GM21717 (cell line): Measurements from ENCODE around the gene SLC44A3.

ENCODE experiments used
- ATAC-seq: cut with Tn5 transposase; IDR thresholded peaks from one replicate; pipeline ENCODE4 v1.9.1; 2021; ENCODE audit warnings: mild to moderate bottlenecking, moderate library complexity; ENCODE audit not compliant: unreplicated experiment

Gene SLC44A3

DNA sequence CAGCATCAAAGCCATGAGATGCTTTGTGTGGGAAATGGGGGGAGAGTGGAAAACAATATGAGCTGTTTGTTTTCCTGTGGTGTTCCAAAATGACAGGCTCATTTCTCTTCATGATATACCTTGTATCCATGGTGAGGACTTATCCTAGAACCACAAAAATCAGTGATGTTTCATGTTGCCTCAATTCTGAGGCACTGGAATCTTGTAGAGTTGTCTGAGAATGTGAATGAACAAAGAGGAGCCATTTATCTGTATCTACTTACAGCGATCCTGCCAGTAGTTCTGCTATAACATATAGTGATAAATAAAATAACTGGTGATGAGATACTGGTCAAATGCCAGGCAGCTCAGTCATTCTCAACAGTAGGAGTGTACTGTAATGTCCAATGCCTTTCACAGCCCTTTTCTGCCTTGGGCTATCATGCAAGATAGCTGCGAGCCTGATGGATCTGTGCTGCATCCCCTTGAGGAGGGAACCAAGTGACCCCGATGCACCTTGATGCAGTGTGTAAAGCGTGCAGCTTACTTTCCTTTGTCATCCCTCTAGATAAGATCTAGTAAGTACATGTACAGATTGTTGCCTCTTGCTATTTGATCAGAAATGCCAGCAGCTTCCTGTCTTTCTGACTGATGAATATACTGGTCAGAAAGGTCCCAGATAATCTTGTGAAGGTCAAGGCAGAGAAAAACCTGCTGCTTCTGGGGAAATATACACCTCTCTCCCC is 52.8 kb downstream of the SLC44A3 start:
- ATAC-seq: no peak

DNA sequence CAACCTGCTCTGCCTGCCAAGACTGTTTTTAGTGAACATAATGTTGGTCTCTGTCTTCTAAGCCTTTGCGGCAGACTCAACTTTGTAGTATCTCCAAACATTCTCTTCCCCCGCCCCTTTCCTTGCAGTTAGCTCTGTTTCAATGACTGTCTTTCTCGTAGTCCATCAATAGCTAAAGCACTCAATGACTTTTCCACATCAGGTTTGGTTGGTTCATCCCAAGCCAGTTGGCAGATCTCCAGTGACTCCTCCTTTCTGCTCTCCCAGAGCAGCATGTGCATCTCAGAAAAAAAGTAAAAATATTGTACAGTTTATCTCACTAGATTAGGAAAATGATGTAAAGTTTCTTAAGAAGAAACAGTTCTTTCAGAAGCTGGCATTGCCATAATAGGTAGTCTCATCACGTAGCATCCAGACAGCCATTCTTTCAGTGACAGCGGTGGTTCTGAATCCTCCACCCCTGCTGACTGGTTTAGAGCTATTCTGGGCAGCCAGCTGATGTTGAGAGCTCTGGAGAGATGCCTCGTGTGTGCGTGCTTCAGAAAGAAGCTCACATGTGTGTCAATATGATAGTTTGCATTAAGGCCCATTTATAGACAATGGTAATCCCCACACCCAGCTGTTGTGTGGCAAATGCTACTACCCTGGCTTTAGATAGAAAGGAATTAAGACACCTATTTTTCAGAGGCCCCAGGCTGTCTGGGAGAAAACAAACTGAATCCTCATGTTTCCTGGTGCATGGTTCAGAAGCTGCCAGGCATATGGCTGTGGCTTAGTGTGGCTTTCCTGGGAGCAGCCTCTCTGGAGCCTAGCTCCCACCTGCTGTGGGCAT is 53.6 kb downstream of the SLC44A3 start:
- no peak for ATAC-seq

- no peak for ATAC-seq
Measured at GRCh38 chr1:94874423-94874822, 54.3 kb downstream of the SLC44A3 start.

- ATAC-seq: no peak
Measured at GRCh38 chr1:94875794-94876193, 55.6 kb downstream of the SLC44A3 start.

DNA sequence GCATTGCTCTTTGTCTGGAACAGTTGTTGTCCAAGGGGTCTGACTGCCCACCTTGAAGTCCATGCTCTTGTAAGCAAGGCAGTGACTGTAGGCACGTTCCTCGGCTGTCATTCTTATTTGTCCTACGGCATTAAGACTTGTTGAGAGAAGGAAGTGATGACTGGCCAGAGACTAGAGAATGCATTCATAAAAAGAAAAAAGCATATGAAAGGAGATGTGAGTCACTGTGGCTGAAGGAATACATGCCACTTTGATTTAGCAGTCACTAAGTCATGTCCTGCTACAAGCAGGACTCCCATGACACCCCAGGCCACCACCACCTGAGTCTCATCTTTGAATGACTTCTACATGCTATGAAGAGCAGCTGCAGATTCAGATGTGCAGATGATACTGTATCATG is 56.2 kb downstream of the SLC44A3 start:
- ATAC-seq: no peak

- ATAC-seq: no peak
Measured at GRCh38 chr1:94878329-94878728, 58.2 kb downstream of the SLC44A3 start.

- no peak for ATAC-seq
Measured at GRCh38 chr1:94883691-94884090, 63.5 kb downstream of the SLC44A3 start.

- ATAC-seq: no peak
Measured at GRCh38 chr1:94884106-94884505, 63.9 kb downstream of the SLC44A3 start.

DNA sequence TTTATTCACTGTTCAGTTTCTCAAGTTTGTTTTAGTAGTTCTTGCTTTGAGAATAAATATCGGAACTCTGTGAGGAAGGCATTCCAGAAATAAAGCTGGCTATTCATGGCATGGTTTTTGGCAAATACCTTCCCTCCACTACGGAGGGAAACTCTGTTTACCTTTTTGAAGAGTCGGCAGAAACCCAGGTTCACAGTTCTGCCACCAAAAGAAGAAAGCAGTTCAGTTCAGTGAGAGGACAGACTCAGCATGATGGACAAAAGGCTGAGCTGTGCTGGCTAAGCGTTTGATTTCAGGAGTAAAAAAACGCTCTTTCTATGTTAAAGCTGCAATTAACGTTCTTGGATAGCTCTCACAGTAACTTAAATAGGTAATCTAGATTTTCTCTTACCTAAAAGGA is 64.3 kb downstream of the SLC44A3 start:
- ATAC-seq: no peak

DNA sequence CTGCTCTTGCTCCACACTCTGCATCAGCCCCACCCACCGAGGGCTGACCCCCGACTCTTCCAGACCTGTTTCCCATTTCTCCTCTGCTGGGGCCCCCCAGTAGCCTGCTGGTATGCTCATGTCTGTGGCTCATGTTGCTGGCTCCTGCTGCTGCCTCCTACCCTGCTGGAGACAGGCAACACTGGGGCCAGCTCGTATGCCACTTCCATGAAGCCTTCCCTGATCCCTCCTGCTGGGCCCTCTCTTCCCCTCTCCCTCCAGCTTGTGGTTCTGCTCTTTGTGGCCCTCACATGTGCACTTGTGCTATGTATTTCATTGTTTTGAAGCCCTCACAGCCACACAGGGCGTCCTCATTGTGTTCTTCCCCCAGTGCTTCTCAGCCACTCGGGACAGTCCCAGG is 66.2 kb downstream of the SLC44A3 start:
- ATAC-seq: no peak

- ATAC-seq: no peak
Measured at GRCh38 chr1:94887106-94887505, 66.9 kb downstream of the SLC44A3 start.

GRCh38 chr1:94887603-94888171 is 67.5 kb downstream of the SLC44A3 start:
- ATAC-seq: no peak

GRCh38 chr1:94888201-94888600 is 68.0 kb downstream of the SLC44A3 start:
- no peak for ATAC-seq

DNA sequence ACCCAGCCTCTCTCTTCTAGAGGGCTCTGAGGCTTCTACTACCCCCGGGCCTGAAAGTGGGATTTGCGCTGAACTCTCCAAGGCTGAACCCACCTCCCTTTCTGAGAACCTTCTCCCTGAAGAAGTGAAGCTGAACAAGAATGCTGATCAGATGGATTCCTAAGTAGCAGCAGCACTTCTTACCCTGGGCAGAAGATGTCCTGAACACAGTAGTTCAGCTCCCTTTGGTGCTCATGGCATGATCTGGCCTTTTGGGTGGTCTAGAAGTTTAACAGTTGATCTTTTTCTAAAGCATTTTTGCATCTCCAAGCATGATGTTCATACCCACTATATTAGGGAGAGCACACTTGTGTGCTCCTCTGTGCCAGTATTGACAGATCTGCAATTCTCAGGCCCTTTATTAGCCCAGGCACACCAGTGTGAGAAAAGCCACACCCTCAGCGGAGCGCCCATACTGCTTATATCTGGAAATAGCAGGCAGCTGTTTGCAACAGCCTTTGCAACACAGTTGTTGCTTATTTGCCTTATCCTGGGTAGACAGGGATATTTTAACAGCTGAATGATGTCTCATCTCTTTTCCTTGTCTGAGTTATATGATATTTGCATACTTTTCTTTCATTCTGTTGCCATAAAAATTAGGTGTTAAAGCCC is 72.6 kb downstream of the SLC44A3 start:
- no peak for ATAC-seq

DNA sequence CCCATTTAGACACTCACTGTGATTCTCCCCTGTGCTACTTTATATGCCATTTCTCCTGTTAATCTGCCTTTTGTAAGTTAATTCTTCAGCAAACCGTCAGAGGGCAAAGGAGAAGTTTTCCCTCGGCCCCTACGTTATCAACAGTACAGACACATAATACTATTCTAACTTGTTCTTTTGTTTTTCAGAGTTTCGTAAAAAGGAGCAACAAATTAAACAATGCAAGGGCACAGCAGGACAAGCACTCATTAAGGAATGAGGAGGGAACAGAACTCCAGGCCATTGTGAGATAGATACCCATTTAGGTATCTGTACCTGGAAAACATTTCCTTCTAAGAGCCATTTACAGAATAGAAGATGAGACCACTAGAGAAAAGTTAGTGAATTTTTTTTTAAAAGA is 74.5 kb downstream of the SLC44A3 start:
- ATAC-seq: no peak

- no peak for ATAC-seq
Measured at GRCh38 chr1:94895518-94895917, 75.4 kb downstream of the SLC44A3 start.

DNA sequence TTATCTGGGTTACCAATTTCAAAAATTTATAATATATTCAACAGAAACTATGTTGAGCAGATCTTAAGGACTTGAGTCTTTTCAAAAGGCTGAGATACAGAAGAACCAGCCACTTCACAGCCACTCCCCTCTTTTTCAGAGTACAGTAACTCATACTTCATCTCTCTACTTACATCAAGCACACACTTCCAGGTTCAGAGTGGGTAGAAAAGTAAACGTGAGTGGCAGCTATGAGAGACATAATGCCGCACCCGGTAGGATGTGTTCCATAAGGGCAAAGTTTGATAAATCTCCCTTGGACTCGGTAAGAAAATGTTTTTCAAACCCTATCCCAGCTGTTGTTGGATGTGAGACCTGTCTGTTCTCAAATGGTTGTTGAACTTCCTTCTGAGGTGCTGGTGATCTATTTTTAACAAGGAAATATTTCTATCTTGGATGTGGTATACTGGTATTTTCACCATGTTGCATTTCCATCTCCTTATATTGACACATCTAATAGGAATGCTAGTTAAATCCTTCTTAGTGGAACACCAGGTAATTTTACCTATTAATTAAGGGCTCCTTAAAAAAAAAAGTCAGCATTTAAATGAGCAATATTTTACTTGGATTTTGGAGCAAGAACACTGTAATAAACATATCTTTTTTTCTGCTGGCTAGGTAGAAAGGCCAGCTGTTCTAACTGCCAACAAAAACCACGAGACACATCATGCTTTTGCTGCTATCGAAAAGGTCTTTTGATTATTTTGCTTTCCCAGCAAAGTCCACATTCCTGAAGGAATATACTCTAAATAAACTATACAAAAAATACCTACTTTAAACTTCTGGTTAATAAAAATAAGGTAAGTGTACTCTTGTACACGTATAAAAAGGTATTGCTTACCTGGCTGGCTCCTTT is 78.6 kb downstream of the SLC44A3 start:
- no peak for ATAC-seq

GRCh38 chr1:94899756-94900155 is 79.6 kb downstream of the SLC44A3 start:
- ATAC-seq: no peak

DNA sequence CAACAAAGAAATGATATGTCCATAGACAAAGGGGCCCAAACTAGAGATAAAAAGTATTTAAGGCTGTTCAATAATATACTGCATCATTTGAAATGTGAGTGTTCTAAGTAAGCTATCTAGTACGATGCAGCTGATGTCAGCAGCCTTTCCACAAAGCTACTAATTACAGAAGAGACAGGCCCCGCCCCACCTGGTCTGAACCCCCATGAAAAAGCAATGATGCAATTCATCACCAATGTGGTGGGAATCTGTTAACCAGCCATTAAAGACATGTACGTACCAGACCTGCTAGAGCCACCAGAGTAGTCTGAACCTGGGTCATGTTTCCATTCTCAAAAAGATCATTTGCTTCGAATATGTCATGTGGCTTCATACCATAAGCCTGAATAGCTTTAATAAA is 81.7 kb downstream of the SLC44A3 start:
- ATAC-seq: no peak

GRCh38 chr1:94903280-94904009 is 83.3 kb downstream of the SLC44A3 start:
- ATAC-seq: no peak
